ENCODE results near the gene LGALS7.

DNA sequence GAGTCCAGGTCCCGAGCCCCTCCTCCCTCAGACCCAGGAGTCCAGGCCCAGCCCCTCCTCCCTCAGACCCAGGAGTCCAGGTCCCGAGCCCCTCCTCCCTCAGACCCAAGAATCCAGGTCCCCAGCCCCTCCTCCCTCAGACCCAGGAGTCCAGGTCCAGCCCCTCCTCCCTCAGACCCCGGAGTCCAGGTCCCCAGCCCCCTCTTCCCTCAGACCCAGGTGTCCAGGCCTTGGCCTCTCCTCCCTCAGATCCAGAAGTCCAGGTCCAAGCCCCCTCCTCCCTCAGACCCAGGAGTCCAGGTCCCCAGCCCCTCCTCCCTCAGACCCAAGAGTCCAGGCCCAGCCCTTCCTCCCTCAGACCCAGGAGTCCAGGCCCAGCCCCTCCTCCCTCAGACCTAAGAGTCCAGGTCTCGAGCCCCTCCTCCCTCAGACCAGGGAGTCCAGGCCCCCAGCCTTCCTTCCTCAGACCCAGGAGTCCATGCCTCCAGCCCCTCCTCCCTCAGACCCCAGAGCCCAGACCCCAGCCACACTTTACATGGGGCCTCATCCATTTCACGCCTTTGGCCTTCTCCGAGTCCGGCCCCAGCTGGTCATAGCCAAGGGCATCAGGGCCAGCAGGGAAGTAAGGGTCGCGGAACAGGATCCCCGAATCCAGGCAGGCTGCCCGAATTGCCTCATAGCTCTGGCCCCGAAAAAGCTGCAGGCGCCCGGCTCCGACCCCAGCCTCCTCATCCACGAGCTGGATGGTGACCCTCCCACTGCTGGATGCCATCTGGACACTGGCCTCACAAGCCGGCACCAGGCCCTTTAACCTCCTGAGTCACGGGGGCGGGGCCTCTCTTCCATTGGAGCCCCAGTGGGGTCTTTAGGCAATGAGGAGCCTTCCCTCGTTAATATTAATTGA, 29.7 kb downstream of the LGALS7 start:
- TF ChIP-seq, protein P1, sequence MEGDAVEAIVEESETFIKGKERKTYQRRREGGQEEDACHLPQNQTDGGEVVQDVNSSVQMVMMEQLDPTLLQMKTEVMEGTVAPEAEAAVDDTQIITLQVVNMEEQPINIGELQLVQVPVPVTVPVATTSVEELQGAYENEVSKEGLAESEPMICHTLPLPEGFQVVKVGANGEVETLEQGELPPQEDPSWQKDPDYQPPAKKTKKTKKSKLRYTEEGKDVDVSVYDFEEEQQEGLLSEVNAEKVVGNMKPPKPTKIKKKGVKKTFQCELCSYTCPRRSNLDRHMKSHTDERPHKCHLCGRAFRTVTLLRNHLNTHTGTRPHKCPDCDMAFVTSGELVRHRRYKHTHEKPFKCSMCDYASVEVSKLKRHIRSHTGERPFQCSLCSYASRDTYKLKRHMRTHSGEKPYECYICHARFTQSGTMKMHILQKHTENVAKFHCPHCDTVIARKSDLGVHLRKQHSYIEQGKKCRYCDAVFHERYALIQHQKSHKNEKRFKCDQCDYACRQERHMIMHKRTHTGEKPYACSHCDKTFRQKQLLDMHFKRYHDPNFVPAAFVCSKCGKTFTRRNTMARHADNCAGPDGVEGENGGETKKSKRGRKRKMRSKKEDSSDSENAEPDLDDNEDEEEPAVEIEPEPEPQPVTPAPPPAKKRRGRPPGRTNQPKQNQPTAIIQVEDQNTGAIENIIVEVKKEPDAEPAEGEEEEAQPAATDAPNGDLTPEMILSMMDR (conservative IDR thresholded peaks at IDR 0.05; ENCODE audit: low read length), result no peak
- no peak for TF ChIP-seq EZH2phosphoT487 (IDR thresholded peaks at IDR 0.05; ENCODE audit: borderline replicate concordance, low read depth, low read length)
